IPS-20b (cell line): Measurements from ENCODE around the gene INPP5F.
A peak's percentile ranks its signal among the peaks of the same experiment; 100 is the strongest.

Source experiments
- H3K27ac ChIP-seq: one replicate; pipeline ENCODE4 v1.5.1; 2013; ENCODE audit warnings: low read length
- H3K27me3 ChIP-seq: 2 replicates; pipeline ENCODE4 v1.6.1; 2013; ENCODE audit warnings: mild to moderate bottlenecking, low read length, inconsistent platforms; ENCODE audit not compliant: insufficient read depth
- H3K36me3 ChIP-seq: 2 replicates; pipeline ENCODE4 v1.6.1; 2013; ENCODE audit warnings: low read depth, mild to moderate bottlenecking, inconsistent platforms, low read length, moderate library complexity; ENCODE audit not compliant: insufficient read depth
- H3K4me1 ChIP-seq: 2 replicates; pipeline ENCODE4 v1.6.1; 2013; ENCODE audit warnings: mild to moderate bottlenecking, control low read depth, inconsistent platforms, low read length, moderate library complexity; ENCODE audit not compliant: insufficient read depth
- H3K4me3 ChIP-seq: 2 replicates; pipeline ENCODE4 v1.5.1; 2013; ENCODE audit warnings: mild to moderate bottlenecking, low read length, inconsistent platforms
- H3K9ac ChIP-seq: 2 replicates; pipeline ENCODE4 v1.6.1; 2013; ENCODE audit warnings: low read depth, mild to moderate bottlenecking, inconsistent platforms, low read length, moderate library complexity
- H3K9me3 ChIP-seq: 2 replicates; pipeline ENCODE4 v1.6.1; 2013; ENCODE audit warnings: mild to moderate bottlenecking, low read depth, low read length, inconsistent platforms; ENCODE audit not compliant: insufficient read depth

INPP5F gene

GRCh38 chr10:119713744-119714483, 11.9 kb upstream of the INPP5F start:
- H3K9ac ChIP-seq: no peak overlapping the region
- no peak overlapping the region for H3K4me3 ChIP-seq
- peaks cover 3% of the 10 kb centered on the region; the same call in 1 of the 2 replicates for H3K9me3 ChIP-seq
- no peaks in the 10 kb centered on the region for H3K27me3 ChIP-seq
- no peak overlapping the region for H3K27ac ChIP-seq
- no peaks in the 10 kb centered on the region for H3K4me1 ChIP-seq
- no peaks in the 10 kb centered on the region for H3K36me3 ChIP-seq

GRCh38 chr10:119714484-119714816, 11.4 kb upstream of the INPP5F start:
- Histone ChIP-seq H3K36me3 (no peaks in the 10 kb centered on the region), H3K9ac (no peak overlapping the region), H3K27ac (no peak overlapping the region), H3K27me3 (no peaks in the 10 kb centered on the region), H3K4me3 (no peak overlapping the region), H3K9me3 (peaks cover 3% of the 10 kb centered on the region; the same call in 1 of the 2 replicates), H3K4me1 (no peaks in the 10 kb centered on the region)

GRCh38 chr10:119715628-119716505, 10.0 kb upstream of the INPP5F start:
- H3K4me1 ChIP-seq: no peaks in the 10 kb centered on the region
- H3K9ac ChIP-seq: no peak overlapping the region

GRCh38 chr10:119723161-119723560, 2.7 kb upstream of the INPP5F start:
- Histone ChIP-seq H3K27ac (no peak overlapping the region), H3K9me3 (peaks cover 7% of the 10 kb centered on the region), H3K27me3 (no peaks in the 10 kb centered on the region), H3K9ac (no peak overlapping the region), H3K4me3 (no peak overlapping the region), H3K36me3 (no peaks in the 10 kb centered on the region), H3K4me1 (peaks cover 5% of the 10 kb centered on the region; the same call in 1 of the 2 replicates)

More at GRCh38 chr10:119715628-119716505, 10.0 kb upstream of the INPP5F start:
- Histone ChIP-seq H3K9me3 (peaks cover 7% of the 10 kb centered on the region), H3K4me3 (no peak overlapping the region), H3K36me3 (no peaks in the 10 kb centered on the region), H3K27ac (no peak overlapping the region), H3K27me3 (no peaks in the 10 kb centered on the region)

GRCh38 chr10:119723624-119724023, 2.2 kb upstream of the INPP5F start:
- no peaks in the 10 kb centered on the region for H3K36me3 ChIP-seq

GRCh38 chr10:119724593-119725516, 995 bp upstream of the INPP5F start:
- Histone ChIP-seq H3K4me1 (peaks cover 5% of the 10 kb centered on the region), H3K9me3 (peaks cover 7% of the 10 kb centered on the region), H3K4me3 (peak overlapping the region; percentile 76), H3K36me3 (no peaks in the 10 kb centered on the region), H3K27me3 (no peaks in the 10 kb centered on the region), H3K27ac (peak overlapping the region; percentile 54), H3K9ac (peak overlapping the region; percentile 86; the same call in 1 of the 2 replicates)

More at GRCh38 chr10:119723624-119724023, 2.2 kb upstream of the INPP5F start:
- no peaks in the 10 kb centered on the region for H3K27me3 ChIP-seq
- no peak overlapping the region for H3K27ac ChIP-seq
- no peak overlapping the region for H3K9ac ChIP-seq
- H3K9me3 ChIP-seq: peaks cover 7% of the 10 kb centered on the region
- H3K4me3 ChIP-seq: no peak overlapping the region
- peaks cover 5% of the 10 kb centered on the region for H3K4me1 ChIP-seq

GRCh38 chr10:119725517-119725827, 378 bp upstream of the INPP5F start:
- Histone ChIP-seq H3K27ac (peak overlapping the region; percentile 54), H3K27me3 (no peaks in the 10 kb centered on the region), H3K4me1 (peaks cover 5% of the 10 kb centered on the region), H3K9me3 (peaks cover 4% of the 10 kb centered on the region), H3K4me3 (peak overlapping the region; percentile 76), H3K36me3 (no peaks in the 10 kb centered on the region), H3K9ac (peak overlapping the region; percentile 86; the same call in 1 of the 2 replicates)

GRCh38 chr10:119726676-119727261, 919 bp downstream of the INPP5F start:
- Histone ChIP-seq H3K9ac (peak overlapping the region; percentile 49; the same call in 1 of the 2 replicates), H3K4me1 (peaks cover 5% of the 10 kb centered on the region), H3K27ac (no peak overlapping the region)

GRCh38 chr10:119728172-119728800, 2.4 kb downstream of the INPP5F start:
- H3K9ac ChIP-seq: no peak overlapping the region
- H3K4me1 ChIP-seq: peaks cover 9% of the 10 kb centered on the region
- no peaks in the 10 kb centered on the region for H3K9me3 ChIP-seq

More at GRCh38 chr10:119726676-119727261, 919 bp downstream of the INPP5F start:
- Histone ChIP-seq H3K4me3 (peak overlapping the region; percentile 87), H3K36me3 (no peaks in the 10 kb centered on the region), H3K27me3 (no peaks in the 10 kb centered on the region), H3K9me3 (no peaks in the 10 kb centered on the region)

GRCh38 chr10:119734396-119735332, 8.8 kb downstream of the INPP5F start:
- peak overlapping the region; percentile 45; the same call in 1 of the 2 replicates for H3K9ac ChIP-seq
- H3K27ac ChIP-seq: no peak overlapping the region

More at GRCh38 chr10:119728172-119728800, 2.4 kb downstream of the INPP5F start:
- H3K27ac ChIP-seq: no peak overlapping the region
- H3K4me3 ChIP-seq: no peak overlapping the region
- H3K36me3 ChIP-seq: no peaks in the 10 kb centered on the region
- no peaks in the 10 kb centered on the region for H3K27me3 ChIP-seq

More at GRCh38 chr10:119734396-119735332, 8.8 kb downstream of the INPP5F start:
- Histone ChIP-seq H3K4me3 (peak overlapping the region; percentile 28; the same call in 1 of the 2 replicates), H3K4me1 (peaks cover 27% of the 10 kb centered on the region), H3K36me3 (no peaks in the 10 kb centered on the region), H3K27me3 (no peaks in the 10 kb centered on the region), H3K9me3 (no peaks in the 10 kb centered on the region)
